ENCODE measurements around the gene UTS2R. TPM values are rescaled to one million over a fixed set of nuclear protein-coding genes. Genes with fewer than 3 reads are reported as not detected.
A peak's percentile ranks its signal among the peaks of the same experiment; 100 is the strongest.
"Not testable (repeated sequence)": the region's sequence is repeated elsewhere in the genome, so short reads cannot be mapped to it uniquely, and the experiment has no call there.

UTS2R gene
- total and polyA plus RNA-seq, 9 donors, result 2.2 to 16.5 (median 7.5) TPM

DNA sequence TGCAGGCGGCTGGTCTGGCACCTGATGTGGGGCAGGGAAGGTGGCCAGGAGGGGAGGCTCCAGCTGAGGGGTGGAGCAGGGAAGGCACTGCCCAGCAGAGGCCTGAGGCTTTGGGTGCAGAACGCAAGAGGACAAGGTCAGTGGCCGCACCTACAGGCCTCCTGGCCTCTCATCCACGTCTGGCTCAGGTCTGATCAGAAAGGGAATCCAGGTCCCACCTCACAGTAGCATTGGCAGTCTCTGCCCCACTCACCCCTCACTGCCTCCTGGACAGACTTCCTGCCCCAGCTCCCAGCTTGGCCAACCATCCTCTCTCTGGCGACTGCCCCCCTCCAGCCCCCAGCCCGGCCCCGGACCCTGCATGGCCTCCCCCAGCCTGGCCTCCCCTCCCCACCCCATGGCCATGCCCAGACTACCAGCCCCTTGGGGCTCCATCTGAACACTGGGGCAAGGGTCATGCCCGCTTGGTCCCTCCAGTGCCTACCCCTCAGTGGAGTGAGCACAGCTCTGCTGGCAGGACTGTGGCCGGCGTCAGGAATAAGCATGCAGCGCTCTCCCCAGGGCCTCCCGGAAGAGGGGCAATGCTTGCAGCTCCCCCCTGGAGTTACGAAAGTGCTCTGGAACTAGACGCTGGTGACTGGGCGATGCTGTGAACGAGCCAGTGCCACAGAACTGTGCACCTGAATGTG, 4.6 kb downstream of the UTS2R start:
- Histone ChIP-seq H3K27ac (ENCODE audit: low read length) (no peak overlapping the region), H3K4me3 (ENCODE audit: low read length) (no peak overlapping the region), H3K9me3 (replicated peaks; ENCODE audit: control insufficient read depth, low read depth, low read length) (no peaks in the 10 kb centered on the region), H3K27me3 (ENCODE audit: control insufficient read depth, insufficient read depth, low read length) (peaks cover 59% of the 10 kb centered on the region), H3K4me1 (ENCODE audit: control insufficient read depth, insufficient read depth, low read length) (peaks cover 31% of the 10 kb centered on the region), H3K36me3 (ENCODE audit: control insufficient read depth, insufficient read depth, low read length) (peaks cover 4% of the 10 kb centered on the region)
- no peak for DNase-seq
- WGBS (ENCODE audit: insufficient coverage), result 65% methylated on average over 14 of the region's 16 CpGs

DNA sequence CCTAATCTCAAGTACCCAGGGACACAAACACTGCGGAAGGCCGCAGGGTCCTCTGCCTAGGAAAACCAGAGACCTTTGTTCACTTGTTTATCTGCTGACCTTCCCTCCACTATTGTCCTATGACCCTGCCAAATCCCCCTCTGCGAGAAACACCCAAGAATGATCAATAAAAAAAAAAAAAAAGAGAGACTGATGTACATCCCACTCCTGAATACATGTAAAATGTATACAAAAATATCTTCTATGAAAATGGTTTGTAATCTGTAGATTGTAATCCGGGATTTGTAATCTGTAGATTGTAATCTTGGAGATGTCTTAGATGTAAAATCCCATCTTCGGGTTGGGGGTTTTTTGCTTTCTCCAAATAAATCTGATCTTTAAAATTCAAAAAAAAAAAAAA, 5.7 kb downstream of the UTS2R start:
- peaks cover 30% of the 10 kb centered on the region for H3K4me1 ChIP-seq (ENCODE audit: control insufficient read depth, insufficient read depth, low read length)
- H3K27ac ChIP-seq (ENCODE audit: low read length); H3K36me3 ChIP-seq (ENCODE audit: control insufficient read depth, insufficient read depth, low read length); DNase-seq; H3K9me3 ChIP-seq (replicated peaks; ENCODE audit: control insufficient read depth, low read depth, low read length); H3K4me3 ChIP-seq (ENCODE audit: low read length): not testable (repeated sequence)
- WGBS (ENCODE audit: insufficient coverage), result no CpG with 5 or more reads among the region's 5 CpGs
- H3K27me3 ChIP-seq (ENCODE audit: control insufficient read depth, insufficient read depth, low read length), result peaks cover 51% of the 10 kb centered on the region

DNA sequence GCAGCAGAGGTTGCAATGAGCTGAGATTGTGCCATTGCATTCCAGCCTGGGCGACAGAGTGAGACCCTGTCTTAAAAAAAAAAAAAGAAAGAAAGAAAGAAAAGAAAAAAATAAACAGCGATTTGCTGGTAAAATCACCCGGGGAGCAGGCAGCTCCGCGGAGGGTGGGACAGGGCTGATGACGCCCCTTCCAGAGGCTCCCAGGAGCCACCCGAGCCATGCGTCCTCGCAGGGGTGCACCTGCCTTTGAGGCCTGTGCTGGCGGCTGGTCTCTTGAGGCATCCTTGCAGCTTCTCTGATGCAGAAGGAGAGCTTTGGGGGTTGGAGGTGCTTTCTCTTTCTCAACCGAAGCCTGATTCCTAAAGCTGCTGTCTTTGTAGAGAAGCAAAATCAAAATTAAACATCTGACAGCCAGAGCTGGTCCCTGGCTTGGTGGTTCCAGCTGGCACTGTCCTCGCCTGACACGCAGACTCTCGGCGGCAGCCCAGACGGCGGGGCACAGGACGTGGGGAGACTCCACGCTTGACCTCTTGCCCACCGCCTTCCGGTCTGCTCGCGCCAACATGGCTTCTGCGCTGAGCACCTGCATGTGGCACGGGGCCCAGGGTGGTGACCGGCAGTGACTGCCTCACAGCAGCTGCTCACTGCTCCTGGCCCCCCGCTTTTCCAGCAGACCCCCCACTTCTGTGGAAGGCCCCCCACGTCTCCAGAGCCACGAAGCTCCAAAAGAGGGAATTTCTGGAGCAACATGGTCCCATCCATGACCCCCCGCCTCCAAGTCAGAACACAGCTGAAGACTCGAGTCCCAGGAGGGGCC, 6.6 kb downstream of the UTS2R start:
- Histone ChIP-seq H3K4me1 (ENCODE audit: control insufficient read depth, insufficient read depth, low read length) (peaks cover 30% of the 10 kb centered on the region), H3K36me3 (ENCODE audit: control insufficient read depth, insufficient read depth, low read length) (peaks cover 4% of the 10 kb centered on the region), H3K27me3 (ENCODE audit: control insufficient read depth, insufficient read depth, low read length) (peaks cover 45% of the 10 kb centered on the region), H3K27ac (ENCODE audit: low read length) (no peak overlapping the region), H3K4me3 (ENCODE audit: low read length) (no peak overlapping the region), H3K9me3 (replicated peaks; ENCODE audit: control insufficient read depth, low read depth, low read length) (no peaks in the 10 kb centered on the region)
- DNase-seq, result no peak
- WGBS (ENCODE audit: insufficient coverage), result 69% methylated on average over 26 of the region's 31 CpGs

DNA sequence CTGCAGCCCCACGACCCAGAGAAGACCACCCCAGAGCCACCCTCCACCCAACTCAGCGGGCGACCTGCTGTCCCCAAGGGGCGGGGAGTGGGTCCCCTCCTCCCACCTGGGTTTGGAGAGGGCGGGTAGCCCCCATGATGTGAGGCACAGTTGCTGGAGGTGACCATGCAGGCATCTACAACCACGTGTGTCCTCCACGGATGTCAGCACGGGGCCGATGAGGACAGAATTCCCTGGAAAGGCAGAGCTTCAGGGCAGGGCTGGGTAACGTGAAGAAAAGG, 7.1 kb downstream of the UTS2R start:
- Histone ChIP-seq H3K27ac (ENCODE audit: low read length) (no peak overlapping the region), H3K27me3 (ENCODE audit: control insufficient read depth, insufficient read depth, low read length) (peaks cover 44% of the 10 kb centered on the region), H3K4me3 (ENCODE audit: low read length) (no peak overlapping the region), H3K36me3 (ENCODE audit: control insufficient read depth, insufficient read depth, low read length) (peaks cover 4% of the 10 kb centered on the region), H3K4me1 (ENCODE audit: control insufficient read depth, insufficient read depth, low read length) (peaks cover 34% of the 10 kb centered on the region), H3K9me3 (replicated peaks; ENCODE audit: control insufficient read depth, low read depth, low read length) (no peaks in the 10 kb centered on the region)
- 69% methylated on average over 9 of the region's 10 CpGs for WGBS (ENCODE audit: insufficient coverage)
- no peak for DNase-seq

DNA sequence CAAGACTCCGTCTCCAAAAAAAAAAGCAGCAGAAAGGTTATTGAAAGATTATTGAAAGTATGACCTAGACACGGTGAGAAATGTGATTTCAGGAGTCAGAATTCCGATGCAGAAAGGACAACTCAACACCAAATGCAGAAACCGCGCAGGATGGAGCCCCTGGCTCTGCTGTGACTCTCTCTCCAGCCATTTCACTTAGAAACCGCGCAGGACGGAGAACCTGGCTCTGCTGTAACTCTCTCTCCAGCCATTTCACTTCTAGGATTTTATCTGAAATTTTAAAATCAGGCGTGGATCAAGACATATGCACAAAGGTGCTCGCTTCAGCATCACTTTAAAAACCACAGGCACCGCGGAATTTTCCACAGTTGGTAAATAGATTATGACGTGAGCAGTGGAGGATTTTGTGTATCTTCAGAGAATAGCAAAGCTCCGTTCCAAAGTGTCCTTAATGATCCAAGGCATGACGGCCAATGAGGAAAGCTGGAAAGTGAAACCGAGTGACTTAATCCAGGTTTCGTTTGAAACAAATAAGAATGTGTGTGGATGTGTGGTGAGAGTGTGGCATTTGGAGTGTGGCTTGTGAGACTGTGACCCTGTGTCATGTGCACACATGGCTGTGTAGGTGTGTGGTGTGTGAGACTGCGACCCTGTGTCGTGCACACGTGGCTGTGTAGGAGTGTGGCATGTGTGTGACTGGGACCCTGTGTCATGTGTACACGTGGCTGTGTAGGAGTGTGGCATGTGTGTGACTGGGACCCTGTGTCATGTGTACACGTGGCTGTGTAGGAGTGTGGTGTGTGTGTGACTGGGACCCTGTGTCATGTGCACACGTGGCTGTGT, 9.5 kb downstream of the UTS2R start:
- H3K36me3 ChIP-seq (ENCODE audit: control insufficient read depth, insufficient read depth, low read length), result no peaks in the 10 kb centered on the region
- H3K4me3 ChIP-seq (ENCODE audit: low read length), result no peak overlapping the region
- WGBS (ENCODE audit: insufficient coverage), result 28% methylated on average over 13 of the region's 23 CpGs
- H3K4me1 ChIP-seq (ENCODE audit: control insufficient read depth, insufficient read depth, low read length), result peaks cover 57% of the 10 kb centered on the region
- H3K27me3 ChIP-seq (ENCODE audit: control insufficient read depth, insufficient read depth, low read length), result peaks cover 25% of the 10 kb centered on the region
- peak overlapping the region; percentile 80 for H3K27ac ChIP-seq (ENCODE audit: low read length)
- no peaks in the 10 kb centered on the region for H3K9me3 ChIP-seq (replicated peaks; ENCODE audit: control insufficient read depth, low read depth, low read length)
- peak; percentile 94 for DNase-seq

DNA sequence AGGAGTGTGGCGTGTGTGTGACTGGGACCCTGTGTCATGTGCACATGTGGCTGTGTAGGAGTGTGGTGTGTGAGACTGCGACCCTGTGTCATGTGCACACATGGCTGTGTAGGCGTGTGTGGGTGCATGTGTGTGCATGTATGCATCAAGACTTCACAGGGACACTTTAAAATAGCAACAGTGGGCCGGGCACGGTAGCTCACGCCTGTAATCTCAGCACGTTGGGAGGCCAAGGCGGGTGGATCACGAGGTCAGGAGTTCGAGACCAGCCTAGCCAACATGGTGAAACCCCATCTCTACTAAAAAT, 10.1 kb downstream of the UTS2R start:
- Histone ChIP-seq H3K27me3 (ENCODE audit: control insufficient read depth, insufficient read depth, low read length) (peaks cover 25% of the 10 kb centered on the region), H3K4me1 (ENCODE audit: control insufficient read depth, insufficient read depth, low read length) (peaks cover 62% of the 10 kb centered on the region), H3K27ac (ENCODE audit: low read length) (peak overlapping the region; percentile 80)
- DNase-seq; H3K36me3 ChIP-seq (ENCODE audit: control insufficient read depth, insufficient read depth, low read length); H3K4me3 ChIP-seq (ENCODE audit: low read length); H3K9me3 ChIP-seq (replicated peaks; ENCODE audit: control insufficient read depth, low read depth, low read length): not testable (repeated sequence)
- 78% methylated on average over 2 of the region's 10 CpGs for WGBS (ENCODE audit: insufficient coverage)

DNA sequence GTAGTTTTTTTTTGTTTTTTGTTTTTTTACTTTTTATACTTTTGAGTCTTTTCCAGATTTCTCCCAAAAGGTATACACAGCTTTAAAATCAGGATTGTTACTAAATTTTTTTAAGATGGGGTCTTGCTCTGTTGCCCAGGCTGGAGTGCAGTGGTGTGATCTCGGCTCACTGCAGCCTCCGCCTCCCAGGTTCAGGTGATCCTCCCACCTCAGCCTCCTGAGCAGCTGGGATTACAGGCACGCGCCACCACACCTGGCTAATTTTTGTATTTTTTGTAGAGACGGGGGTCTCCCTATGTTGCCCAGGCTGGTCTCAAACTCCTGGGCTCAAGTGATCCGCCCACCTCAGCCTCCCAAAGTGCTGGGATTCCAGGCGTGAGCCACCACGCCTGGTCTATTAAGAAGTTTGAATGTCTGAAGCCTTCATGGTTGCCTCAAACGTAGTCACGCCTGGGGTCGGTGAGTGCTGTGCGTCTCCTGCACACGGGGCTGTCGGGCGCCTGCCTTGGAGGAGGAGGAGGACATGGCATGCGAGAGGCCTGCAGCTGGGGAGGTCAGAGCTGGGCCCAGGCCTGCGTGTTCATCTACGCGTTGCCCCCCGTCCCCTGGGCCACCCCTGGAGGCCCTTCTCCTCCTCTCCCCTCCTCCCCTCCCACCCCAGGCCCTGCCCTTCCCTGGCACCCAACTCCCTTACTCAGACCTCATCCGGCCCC, 10.8 kb downstream of the UTS2R start:
- not testable (repeated sequence) for H3K4me3 ChIP-seq (ENCODE audit: low read length); H3K27ac ChIP-seq (ENCODE audit: low read length); H3K36me3 ChIP-seq (ENCODE audit: control insufficient read depth, insufficient read depth, low read length); DNase-seq; H3K9me3 ChIP-seq (replicated peaks; ENCODE audit: control insufficient read depth, low read depth, low read length)
- 87% methylated on average over 17 of the region's 21 CpGs for WGBS (ENCODE audit: insufficient coverage)
- Histone ChIP-seq H3K27me3 (ENCODE audit: control insufficient read depth, insufficient read depth, low read length) (peaks cover 27% of the 10 kb centered on the region), H3K4me1 (ENCODE audit: control insufficient read depth, insufficient read depth, low read length) (peaks cover 69% of the 10 kb centered on the region)

DNA sequence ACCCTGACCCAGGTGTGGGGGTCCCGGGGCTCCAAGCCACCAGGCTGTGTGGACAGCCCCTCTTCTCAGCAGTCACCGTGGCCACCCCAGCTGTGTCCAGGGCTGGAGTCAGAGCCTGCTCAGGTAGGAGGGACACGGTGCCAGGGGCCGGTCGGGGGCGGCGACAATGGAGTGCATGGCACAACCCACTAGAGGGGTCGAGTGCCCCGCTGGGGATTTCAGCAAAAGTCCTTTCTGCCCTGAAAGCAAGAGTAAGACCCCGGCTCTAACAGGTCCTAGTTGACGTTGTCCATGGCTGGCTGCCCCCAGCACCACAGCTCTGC, 11.3 kb downstream of the UTS2R start:
- Histone ChIP-seq H3K4me1 (ENCODE audit: control insufficient read depth, insufficient read depth, low read length) (peaks cover 74% of the 10 kb centered on the region), H3K27ac (ENCODE audit: low read length) (no peak overlapping the region), H3K36me3 (ENCODE audit: control insufficient read depth, insufficient read depth, low read length) (no peaks in the 10 kb centered on the region), H3K27me3 (ENCODE audit: control insufficient read depth, insufficient read depth, low read length) (peaks cover 30% of the 10 kb centered on the region), H3K4me3 (ENCODE audit: low read length) (no peak overlapping the region), H3K9me3 (replicated peaks; ENCODE audit: control insufficient read depth, low read depth, low read length) (no peaks in the 10 kb centered on the region)
- DNase-seq, result no peak
- WGBS (ENCODE audit: insufficient coverage), result 83% methylated on average over 11 of the region's 11 CpGs

DNA sequence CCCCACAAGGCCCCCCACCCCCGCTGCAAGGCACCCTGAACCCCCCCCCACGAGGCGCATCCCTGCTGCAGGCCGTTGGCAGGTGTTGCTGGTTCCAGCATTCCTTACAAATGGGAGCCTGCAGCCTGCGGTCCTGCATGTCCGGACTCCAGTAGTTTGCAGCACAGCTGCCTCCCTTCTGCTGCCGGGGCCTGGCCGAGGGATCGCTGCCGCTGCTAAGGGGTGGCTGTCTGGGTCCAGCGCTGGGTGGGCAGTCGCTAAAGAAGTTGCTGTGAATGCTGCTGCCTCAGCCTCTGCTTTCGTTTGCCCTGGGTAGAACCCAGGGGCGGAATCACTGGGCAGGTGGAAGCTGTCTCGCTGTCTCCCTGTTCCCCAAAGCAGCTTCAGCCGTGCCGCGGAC, 11.8 kb downstream of the UTS2R start:
- peaks cover 27% of the 10 kb centered on the region for H3K27me3 ChIP-seq (ENCODE audit: control insufficient read depth, insufficient read depth, low read length)
- WGBS (ENCODE audit: insufficient coverage), result 18% methylated on average over 14 of the region's 18 CpGs

More for the DNA sequence above, 11.8 kb downstream of the UTS2R start:
- H3K9me3 ChIP-seq (replicated peaks; ENCODE audit: control insufficient read depth, low read depth, low read length), result no peaks in the 10 kb centered on the region
- DNase-seq, result peak; percentile 30
- H3K4me3 ChIP-seq (ENCODE audit: low read length), result no peak overlapping the region
- H3K4me1 ChIP-seq (ENCODE audit: control insufficient read depth, insufficient read depth, low read length), result peaks cover 74% of the 10 kb centered on the region
- H3K27ac ChIP-seq (ENCODE audit: low read length), result peak overlapping the region; percentile 47
- H3K36me3 ChIP-seq (ENCODE audit: control insufficient read depth, insufficient read depth, low read length), result no peaks in the 10 kb centered on the region

All from muscle of leg (tissue), 11 donors.